ENCODE data around the gene RNF225. TPM values are rescaled to one million over a fixed set of nuclear protein-coding genes. Genes with fewer than 3 reads are reported as not detected.

RNF225 gene
- total RNA-seq, 1 donor = not detected

DNA sequence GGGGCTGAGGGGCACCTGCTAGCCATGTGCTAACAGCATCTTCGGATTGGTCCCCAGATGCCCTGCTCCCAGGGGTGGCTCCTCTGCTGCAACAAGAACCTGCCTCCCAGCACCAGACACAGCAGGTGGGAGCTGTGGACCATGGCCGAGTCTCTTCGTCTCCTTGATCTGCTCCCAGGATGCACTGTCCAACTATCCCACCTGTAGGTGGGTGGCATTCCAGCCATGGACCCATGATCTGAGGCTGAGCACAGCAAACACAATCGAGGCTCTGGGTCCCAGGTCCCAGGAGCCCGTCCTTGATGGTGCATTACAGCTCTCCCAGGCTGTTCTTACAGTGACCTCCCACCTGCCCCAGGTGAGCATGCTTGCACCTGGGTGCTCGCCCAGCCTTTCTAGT is 16.2 kb upstream of the RNF225 start:
- no peak for DNase-seq (ENCODE audit: low read depth)
- TF ChIP-seq CTCF (IDR thresholded peaks at IDR 0.05; ENCODE audit: insufficient read depth, low read length) = no peak
- no peak overlapping the region for H3K4me3 ChIP-seq (ENCODE audit: low read depth, low read length)

GRCh38 chr19:58380037-58380661 is 15.3 kb upstream of the RNF225 start:
- no peak for TF ChIP-seq CTCF (IDR thresholded peaks at IDR 0.05; ENCODE audit: insufficient read depth, low read length)
- DNase-seq (ENCODE audit: low read depth) = no peak
- peak overlapping the region; percentile 85 for H3K4me3 ChIP-seq (ENCODE audit: low read depth, low read length)

GRCh38 chr19:58380662-58381459 is 14.6 kb upstream of the RNF225 start, which contains the start of gene ZNF837:
Gene ZNF837 (minus strand): TSS chr19:58381030. CDS start chr19:58369332, 11,698 bp downstream.
- no peak for TF ChIP-seq CTCF (IDR thresholded peaks at IDR 0.05; ENCODE audit: insufficient read depth, low read length)
- peak; percentile 100 for DNase-seq (ENCODE audit: low read depth)
- peak within 1 kb of the TSS; percentile 85 for H3K4me3 ChIP-seq (ENCODE audit: low read depth, low read length)

DNA sequence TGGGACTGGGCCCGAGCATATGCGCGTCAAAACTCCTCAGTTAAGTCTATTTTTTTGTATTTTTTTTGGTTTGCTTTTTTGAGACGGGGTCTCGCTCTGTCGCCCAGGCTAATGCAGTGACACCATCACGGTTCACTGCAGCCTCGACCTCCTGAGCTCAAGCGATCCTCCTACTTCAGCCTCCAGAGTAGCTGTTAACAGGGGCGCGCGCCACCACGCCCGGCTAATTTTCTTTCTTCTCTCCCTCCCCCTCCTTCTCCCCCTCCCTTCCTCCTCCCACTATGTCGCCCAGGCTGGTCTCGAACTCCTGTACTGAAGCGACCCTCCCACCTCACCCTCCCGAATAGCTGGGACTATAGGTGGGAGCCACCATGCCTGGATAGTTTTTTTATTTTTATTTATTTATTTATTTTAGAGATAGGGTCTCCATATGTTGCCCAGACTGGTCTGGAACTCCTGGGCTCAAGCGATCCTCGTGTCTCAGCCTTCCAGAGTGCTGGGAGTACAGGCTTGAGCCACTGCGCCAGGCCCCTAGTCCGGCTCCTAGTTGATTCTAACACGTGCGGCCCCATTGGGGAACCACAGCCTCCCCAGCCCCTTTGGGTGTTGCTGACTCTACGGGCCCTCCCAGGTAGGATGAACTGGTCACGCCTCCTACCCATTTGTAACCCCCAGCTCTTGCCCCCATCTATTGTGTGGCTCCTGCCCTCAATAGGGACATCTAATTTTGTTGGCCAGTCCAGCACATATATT is 13.8 kb upstream of the RNF225 start:
- DNase-seq (ENCODE audit: low read depth) = no peak
- TF ChIP-seq CTCF (IDR thresholded peaks at IDR 0.05; ENCODE audit: insufficient read depth, low read length) = no peak

DNA sequence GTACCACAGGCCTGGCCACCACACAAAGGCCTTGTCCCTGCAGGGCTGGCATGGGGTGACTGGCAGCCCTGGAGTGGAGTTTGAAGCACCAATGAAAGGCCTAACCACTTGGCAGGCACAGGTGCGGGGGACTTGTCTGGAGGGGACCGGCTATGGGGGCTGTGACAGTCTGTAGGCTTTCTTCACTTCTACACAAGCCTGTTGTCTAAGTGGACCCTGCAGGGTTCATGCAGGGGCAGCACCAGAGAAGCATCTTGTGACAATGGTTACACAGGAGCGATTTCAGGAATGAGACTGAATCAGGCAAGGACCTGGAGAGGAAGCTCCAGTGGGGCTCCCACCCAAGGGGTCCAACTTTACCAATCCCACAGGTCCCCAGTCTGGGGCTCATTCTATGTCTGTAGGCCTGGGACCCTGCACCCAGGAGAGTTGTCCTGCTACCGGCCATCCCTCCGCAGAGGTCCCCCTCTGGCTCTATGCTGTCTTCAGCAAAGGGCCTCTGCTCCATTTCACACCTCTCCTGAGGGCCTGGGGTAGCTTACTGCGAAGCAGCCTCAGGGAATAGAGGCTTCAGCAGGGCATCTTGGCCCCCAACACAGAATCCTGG is 12.4 kb upstream of the RNF225 start:
- no peak for TF ChIP-seq CTCF (IDR thresholded peaks at IDR 0.05; ENCODE audit: insufficient read depth, low read length)
- DNase-seq (ENCODE audit: low read depth) = no peak

More for the DNA sequence above, 13.8 kb upstream of the RNF225 start:
- H3K4me3 ChIP-seq (ENCODE audit: low read depth, low read length) = peak overlapping the region; percentile 85

GRCh38 chr19:58385313-58385890 is 10.1 kb upstream of the RNF225 start:
- DNase-seq (ENCODE audit: low read depth) = no peak
- no peak for TF ChIP-seq CTCF (IDR thresholded peaks at IDR 0.05; ENCODE audit: insufficient read depth, low read length)
- H3K4me3 ChIP-seq (ENCODE audit: low read depth, low read length) = peak overlapping the region; percentile 96

More for the DNA sequence above, 12.4 kb upstream of the RNF225 start:
- H3K4me3 ChIP-seq (ENCODE audit: low read depth, low read length) = no peak overlapping the region
